ENCODE measurements around the gene ITGB4. TPM values are rescaled to one million over a fixed set of nuclear protein-coding genes. Genes with fewer than 3 reads are reported as not detected.

ITGB4 gene
- total RNA-seq, 4 donors from 2014 or later = 196 to 323 (median 229) TPM

DNA sequence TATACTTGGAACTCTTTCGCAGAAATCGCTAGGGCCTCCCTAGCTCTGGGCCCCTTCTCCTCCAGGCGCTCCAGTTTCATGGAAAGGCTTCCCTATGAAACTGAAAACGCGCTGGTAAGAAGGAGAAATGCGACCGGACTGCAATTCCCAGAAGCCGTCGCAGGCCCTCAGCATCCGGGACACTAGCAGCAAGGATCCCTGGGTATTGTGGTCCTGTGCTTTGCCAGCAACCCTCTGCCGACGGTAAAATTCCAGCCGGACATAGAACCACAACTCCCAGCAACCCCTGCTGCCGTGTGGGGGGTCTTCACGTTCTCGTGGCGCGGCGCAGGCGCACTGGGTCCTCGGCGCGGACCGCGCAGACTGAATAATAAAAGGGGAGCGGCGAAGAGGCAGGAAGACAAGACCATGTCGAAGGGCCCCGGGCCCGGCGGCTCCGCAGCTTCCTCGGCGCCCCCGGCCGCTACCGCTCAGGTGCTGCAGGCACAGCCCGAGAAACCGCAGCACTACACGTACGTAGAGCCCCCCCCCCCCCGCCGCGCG is 63.3 kb downstream of the ITGB4 start, which contains the start of gene UNK:
Gene UNK, plus strand, starts transcription at position 334 of the 543 bp plus-strand sequence. Its CDS starts 75 bp downstream, at position 409.
- Histone ChIP-seq H3K27me3 (no peaks in the 10 kb centered on the region), H3K4me1 (peaks cover 25 to 52% (median 31%) of the 10 kb centered on the region in 4 donors), H3K9me3 (no peaks in the 10 kb centered on the region), H3K27ac (peak within 1 kb of the TSS; percentile 95 to 100 (median 98)), H3K36me3 (no peaks in the 10 kb centered on the region), H3K4me3 (peak within 1 kb of the TSS; percentile 67 to 84 (median 74))
- intact Hi-C loops (cut with DNase I; ENCODE audit: low total_unique reads) = loop anchor here (10.0 kb wide), 2 partner anchors 70 to 940 kb away; partner anchors contain the start of genes JMJD6, METTL23 and WBP2
- WGBS, 2 donors (ENCODE audit: low coverage in 1 of 2) = 0% methylated on average over 35 of the region's 45 CpGs; no CpG with 5 or more reads in 1 of the 2 donors
- in situ Hi-C loops (cut with MboI; ENCODE audit: low pct_ligation_motif_present in 1 of 4, low pct_unique_long_range_greater_than_20kb in 1 of 4, low sequenced_read_pairs in 3 of 4) = no loop called here
- peak; percentile 98 for DNase-seq
- TF ChIP-seq EP300 (IDR thresholded peaks at IDR 0.05; ENCODE audit: low read depth) (no peak), POLR2A (IDR thresholded peaks at IDR 0.05) (peak; percentile 69), POLR2AphosphoS5 (IDR thresholded peaks at IDR 0.05) (peak; percentile 74 to 86 (median 75))
- TF ChIP-seq, protein P1, sequence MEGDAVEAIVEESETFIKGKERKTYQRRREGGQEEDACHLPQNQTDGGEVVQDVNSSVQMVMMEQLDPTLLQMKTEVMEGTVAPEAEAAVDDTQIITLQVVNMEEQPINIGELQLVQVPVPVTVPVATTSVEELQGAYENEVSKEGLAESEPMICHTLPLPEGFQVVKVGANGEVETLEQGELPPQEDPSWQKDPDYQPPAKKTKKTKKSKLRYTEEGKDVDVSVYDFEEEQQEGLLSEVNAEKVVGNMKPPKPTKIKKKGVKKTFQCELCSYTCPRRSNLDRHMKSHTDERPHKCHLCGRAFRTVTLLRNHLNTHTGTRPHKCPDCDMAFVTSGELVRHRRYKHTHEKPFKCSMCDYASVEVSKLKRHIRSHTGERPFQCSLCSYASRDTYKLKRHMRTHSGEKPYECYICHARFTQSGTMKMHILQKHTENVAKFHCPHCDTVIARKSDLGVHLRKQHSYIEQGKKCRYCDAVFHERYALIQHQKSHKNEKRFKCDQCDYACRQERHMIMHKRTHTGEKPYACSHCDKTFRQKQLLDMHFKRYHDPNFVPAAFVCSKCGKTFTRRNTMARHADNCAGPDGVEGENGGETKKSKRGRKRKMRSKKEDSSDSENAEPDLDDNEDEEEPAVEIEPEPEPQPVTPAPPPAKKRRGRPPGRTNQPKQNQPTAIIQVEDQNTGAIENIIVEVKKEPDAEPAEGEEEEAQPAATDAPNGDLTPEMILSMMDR (IDR thresholded peaks at IDR 0.05) = peak in 2 of 5 experiments; percentile 2 to 10

DNA sequence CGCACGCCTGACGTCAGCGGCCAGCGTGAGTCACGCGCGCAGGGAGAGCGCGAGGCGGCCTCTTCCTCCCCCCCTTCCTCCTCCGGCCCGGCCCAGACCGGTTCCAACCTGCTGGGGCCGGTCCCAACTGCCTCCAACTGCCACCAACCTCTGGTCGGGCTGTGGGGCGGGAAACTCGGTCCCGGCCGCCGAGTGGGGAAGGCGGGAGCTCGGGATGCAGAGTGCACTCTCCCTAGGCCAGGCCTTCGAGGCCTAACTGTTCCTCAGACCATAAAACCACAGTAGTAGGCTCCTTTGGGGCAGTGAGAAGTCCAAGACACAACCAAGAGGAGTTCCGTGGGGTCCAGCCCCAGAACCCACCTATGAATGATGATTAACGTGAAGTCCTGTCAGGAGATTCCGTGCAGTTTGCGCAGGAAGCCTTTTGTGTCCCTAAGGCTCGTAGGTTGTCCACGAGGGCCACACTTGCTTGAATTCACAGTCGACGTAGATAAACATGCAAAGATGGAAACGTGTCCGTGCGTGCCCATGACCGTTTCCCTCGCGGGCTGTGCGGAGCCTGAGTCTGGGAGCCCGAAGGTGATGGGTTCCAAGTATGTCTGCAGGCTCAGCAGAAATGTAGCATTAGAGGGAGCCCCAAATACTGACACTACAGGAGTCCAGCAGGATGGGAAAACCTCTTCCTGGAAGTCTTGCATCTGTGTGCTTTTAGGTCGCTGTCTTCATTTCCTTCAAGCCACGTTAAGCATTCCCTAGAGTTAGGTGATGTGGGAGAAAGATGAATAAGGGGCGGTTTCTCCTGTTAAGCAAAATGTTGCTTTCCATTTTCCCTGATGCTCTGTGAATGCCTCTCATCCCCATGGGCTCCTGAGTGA is 64.0 kb downstream of the ITGB4 start:
- 25 to 68% methylated on average over 9 to 38 of the region's 43 CpGs for WGBS, 2 donors (ENCODE audit: low coverage in 1 of 2)
- Histone ChIP-seq H3K4me1 (peaks cover 25 to 49% (median 30%) of the 10 kb centered on the region in 4 donors), H3K36me3 (no peaks in the 10 kb centered on the region), H3K4me3 (peak overlapping the region; percentile 67 to 84 (median 74)), H3K27ac (peak overlapping the region; percentile 95 to 100 (median 98)), H3K9me3 (no peaks in the 10 kb centered on the region), H3K27me3 (no peaks in the 10 kb centered on the region)
- TF ChIP-seq, protein P1 (IDR thresholded peaks at IDR 0.05) = no peak
- TF ChIP-seq POLR2AphosphoS5 (IDR thresholded peaks at IDR 0.05) (peak; percentile 93 to 97 (median 94)), POLR2A (IDR thresholded peaks at IDR 0.05) (peak; percentile 63), EP300 (IDR thresholded peaks at IDR 0.05; ENCODE audit: low read depth) (peak; percentile 99)
- intact Hi-C loops (cut with DNase I; ENCODE audit: low total_unique reads) = loop anchor here (10.0 kb wide), 2 partner anchors 70 to 940 kb away; partner anchors contain the start of genes JMJD6, METTL23 and WBP2
- DNase-seq = peak; percentile 92
- in situ Hi-C loops (cut with MboI; ENCODE audit: low pct_ligation_motif_present in 1 of 4, low pct_unique_long_range_greater_than_20kb in 1 of 4, low sequenced_read_pairs in 3 of 4) = no loop called here

DNA sequence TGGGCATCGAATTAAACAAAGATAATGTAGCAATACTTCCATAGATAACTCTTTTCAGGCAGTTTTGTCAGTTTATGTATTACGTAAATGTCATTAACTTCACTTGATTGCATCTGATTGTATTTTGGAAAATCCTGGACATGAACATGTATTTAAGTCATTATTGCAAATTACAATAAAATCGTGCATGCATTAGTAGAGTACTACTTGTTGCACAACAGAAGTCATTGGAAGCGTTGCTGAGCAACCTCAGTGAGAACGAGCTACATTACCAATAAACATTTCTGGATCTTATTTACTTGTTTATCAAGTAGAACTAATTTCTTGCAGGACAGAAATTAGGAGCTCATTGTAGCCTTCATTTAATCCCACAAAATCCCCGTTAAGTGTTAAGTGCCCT is 70.0 kb downstream of the ITGB4 start:
- in situ Hi-C loops (cut with MboI; ENCODE audit: low pct_ligation_motif_present in 1 of 4, low pct_unique_long_range_greater_than_20kb in 1 of 4, low sequenced_read_pairs in 3 of 4) = no loop called here
- Histone ChIP-seq H3K36me3 (peaks cover 0 to 7% (median under 1%) of the 10 kb centered on the region in 4 donors), H3K9me3 (no peaks in the 10 kb centered on the region), H3K27ac (no peak overlapping the region), H3K4me1 (peaks cover 5 to 16% (median 7%) of the 10 kb centered on the region in 4 donors), H3K4me3 (no peak overlapping the region), H3K27me3 (no peaks in the 10 kb centered on the region)
- no peak for DNase-seq
- 90 to 93% methylated on average over 6 of the region's 6 CpGs for WGBS, 2 donors (ENCODE audit: low coverage in 1 of 2)
- intact Hi-C loops (cut with DNase I; ENCODE audit: low total_unique reads) = no loop called here
- TF ChIP-seq, protein P1 (IDR thresholded peaks at IDR 0.05) = no peak
- TF ChIP-seq EP300 (IDR thresholded peaks at IDR 0.05; ENCODE audit: low read depth) (no peak), POLR2AphosphoS5 (IDR thresholded peaks at IDR 0.05) (no peak), POLR2A (IDR thresholded peaks at IDR 0.05) (no peak)

DNA sequence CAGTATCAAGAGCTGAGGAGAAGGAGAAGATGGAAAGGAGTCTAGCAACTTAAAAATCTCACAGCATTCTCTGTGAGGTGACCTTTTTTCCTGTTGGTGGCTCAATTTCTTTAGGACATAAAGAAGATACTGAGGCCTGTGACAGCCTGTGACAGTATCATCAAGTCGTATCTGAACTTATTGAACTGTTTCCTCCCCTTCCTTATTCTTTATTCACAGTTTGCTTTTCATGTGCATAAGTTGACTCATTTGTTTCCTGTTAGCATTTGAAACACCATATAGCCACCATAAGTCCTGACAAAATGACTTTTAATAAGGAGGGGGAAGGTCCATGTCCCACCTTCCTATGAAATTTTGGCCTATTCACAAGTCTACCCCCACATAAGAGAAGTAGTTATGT is 72.2 kb downstream of the ITGB4 start:
- H3K27me3 ChIP-seq = no peaks in the 10 kb centered on the region
- H3K4me1 ChIP-seq = no peaks in the 10 kb centered on the region
- H3K36me3 ChIP-seq = peaks cover 0 to 9% (median 4%) of the 10 kb centered on the region in 4 donors
- WGBS, 2 donors (ENCODE audit: low coverage in 1 of 2) = 44 to 64% methylated on average over 1 of the region's 1 CpG
- TF ChIP-seq POLR2A (IDR thresholded peaks at IDR 0.05) = no peak
- no peak for TF ChIP-seq POLR2AphosphoS5 (IDR thresholded peaks at IDR 0.05)
- TF ChIP-seq EP300 (IDR thresholded peaks at IDR 0.05; ENCODE audit: low read depth) = no peak
- TF ChIP-seq, protein P1 (IDR thresholded peaks at IDR 0.05) = no peak
- H3K27ac ChIP-seq = no peak overlapping the region
- intact Hi-C loops (cut with DNase I; ENCODE audit: low total_unique reads) (no loop called here), in situ Hi-C loops (cut with MboI; ENCODE audit: low pct_ligation_motif_present in 1 of 4, low pct_unique_long_range_greater_than_20kb in 1 of 4, low sequenced_read_pairs in 3 of 4) (no loop called here)
- DNase-seq = no peak
- no peaks in the 10 kb centered on the region for H3K9me3 ChIP-seq
- H3K4me3 ChIP-seq = no peak overlapping the region

Data from transverse colon (tissue), 4 donors.